Fibroblast of lung (primary cell): ENCODE measurements around the gene FNDC3B. TPM values are rescaled to one million over a fixed set of nuclear protein-coding genes. Genes with fewer than 3 reads are reported as not detected.

Source experiments
- DNase-seq, 2 donors: peaks; one replicate each; pipeline versions ENCODE4 v3.0.0 to v3.0.0-alpha.2; 2010; ENCODE audit warnings: low read depth in 2 of 2
- H2AFZ ChIP-seq: 2 replicates; pipeline ENCODE4 v1.5.1; 2012; ENCODE audit warnings: low read length, control low read depth, inconsistent platforms
- H3K27ac ChIP-seq: 2 replicates; pipeline ENCODE4 v1.5.1; 2011; ENCODE audit warnings: low read length, control low read depth; ENCODE audit not compliant: insufficient read depth
- H3K27me3 ChIP-seq: 2 replicates; pipeline ENCODE4 v1.5.1; 2011; ENCODE audit warnings: mild to moderate bottlenecking, low read length; ENCODE audit not compliant: control insufficient read depth, insufficient read depth
- H3K36me3 ChIP-seq: 2 replicates; pipeline ENCODE4 v1.5.1; 2011; ENCODE audit warnings: low read length; ENCODE audit not compliant: control insufficient read depth, insufficient read depth
- H3K4me1 ChIP-seq: 2 replicates; pipeline ENCODE4 v1.5.1; 2011; ENCODE audit warnings: low read length; ENCODE audit not compliant: control insufficient read depth, insufficient read depth; ENCODE audit errors: extremely low read depth
- H3K4me2 ChIP-seq: 2 replicates; pipeline ENCODE4 v1.5.1; 2011; ENCODE audit warnings: low read length, control low read depth; ENCODE audit not compliant: insufficient read depth; ENCODE audit errors: extremely low read depth
- H3K4me3 ChIP-seq, 4 experiments: fragments of 200-600 bp in 1 of 4; sonication (generic) in 1 of 4; replicated peaks in 1 of 4; 2 replicates each; pipeline ENCODE4 v1.5.1; 2011 to 2016; ENCODE audit warnings: low read length in 4 of 4, low read depth in 3 of 4, mild to moderate bottlenecking in 3 of 4, control low read depth in 2 of 4, inconsistent platforms in 1 of 4, mixed read lengths in 1 of 4; ENCODE audit not compliant: insufficient read depth in 1 of 4; ENCODE audit errors: control extremely low read depth in 1 of 4
- H3K79me2 ChIP-seq: 2 replicates; pipeline ENCODE4 v1.5.1; 2012; ENCODE audit warnings: mild to moderate bottlenecking, low read length, inconsistent platforms; ENCODE audit not compliant: control insufficient read depth, insufficient read depth
- H3K9ac ChIP-seq: 2 replicates; pipeline ENCODE4 v1.5.1; 2011; ENCODE audit warnings: mild to moderate bottlenecking, low read length, control low read depth; ENCODE audit not compliant: insufficient read depth
- H3K9me3 ChIP-seq: 2 replicates; pipeline ENCODE4 v1.5.1; 2012; ENCODE audit warnings: low read depth, low read length; ENCODE audit not compliant: control insufficient read depth, insufficient read depth
- H4K20me1 ChIP-seq: 2 replicates; pipeline ENCODE4 v1.5.1; 2011; ENCODE audit warnings: low read length; ENCODE audit not compliant: control insufficient read depth, insufficient read depth; ENCODE audit errors: extremely low read depth
- CTCF ChIP-seq, 2 donors: IDR thresholded peaks in 1 of 2; conservative IDR thresholded peaks in 1 of 2; 1 replicate in 1 of 2; 2 replicates in 1 of 2; pipeline ENCODE4 v1.5.1; 2011 to 2012; ENCODE audit warnings: low read length in 2 of 2, control low read depth in 1 of 2, inconsistent platforms in 1 of 2, low read depth in 1 of 2, mild to moderate bottlenecking in 1 of 2
- EZH2 ChIP-seq: IDR thresholded peaks from 2 replicates; pipeline ENCODE4 v1.5.1; 2012; ENCODE audit warnings: low read length, control low read depth, mild to moderate bottlenecking; ENCODE audit errors: missing control alignments
- polyA plus RNA-seq, 2 donors: library from polyadenylated mRNA; depleted of rRNA in 1 of 2; stranded (reverse) in 1 of 2; unstranded in 1 of 2; fragments of >200 nt; gene quantifications; 2 replicates each; pipeline ENCODE4 v1.2.1, GENCODE V29; 2011 to 2012; ENCODE audit warnings: missing spikeins in 1 of 2
- total RNA-seq: library from RNA; depleted of rRNA; stranded (reverse); fragments of >200 nt; gene quantifications from 2 replicates; pipeline ENCODE4 v1.2.1, GENCODE V29; 2014

FNDC3B gene
- total and polyA plus RNA-seq, 2 donors (not counting 1 experiment from before 2014, with no cell fraction given) = 26.1 to 76.8 TPM

GRCh38 chr3:172355836-172356235 is 316.5 kb downstream of the FNDC3B start:
- Histone ChIP-seq H2AFZ (no peak overlapping the region), H3K36me3 (peaks cover 5% of the 10 kb centered on the region), H3K9me3 (no peaks in the 10 kb centered on the region), H3K4me3 (no peak overlapping the region), H3K4me1 (peaks cover 10% of the 10 kb centered on the region), H3K27me3 (no peaks in the 10 kb centered on the region), H4K20me1 (no peaks in the 10 kb centered on the region), H3K79me2 (no peaks in the 10 kb centered on the region), H3K9ac (no peak overlapping the region), H3K4me2 (no peak overlapping the region), H3K27ac (no peak overlapping the region)
- TF ChIP-seq CTCF (conservative IDR thresholded peaks at IDR 0.05 in 1 of 2, IDR thresholded peaks at IDR 0.05 in 1 of 2; ENCODE audit: low read depth in 1 of 2, low read length in 2 of 2) (no peak), EZH2 (no peak)
- DNase-seq = peak; percentile 93 to 94

GRCh38 chr3:172356427-172356826 is 317.0 kb downstream of the FNDC3B start:
- H3K36me3 ChIP-seq = peaks cover 5% of the 10 kb centered on the region

More at GRCh38 chr3:172356427-172356826, 317.0 kb downstream of the FNDC3B start:
- no peaks in the 10 kb centered on the region for H3K79me2 ChIP-seq
- TF ChIP-seq EZH2 (no peak), CTCF (conservative IDR thresholded peaks at IDR 0.05 in 1 of 2, IDR thresholded peaks at IDR 0.05 in 1 of 2; ENCODE audit: low read depth in 1 of 2, low read length in 2 of 2) (no peak)
- no peak overlapping the region for H3K27ac ChIP-seq
- H3K4me3 ChIP-seq = no peak overlapping the region
- H3K4me1 ChIP-seq = peaks cover 10% of the 10 kb centered on the region
- no peaks in the 10 kb centered on the region for H3K9me3 ChIP-seq
- H4K20me1 ChIP-seq = no peaks in the 10 kb centered on the region
- no peak overlapping the region for H3K9ac ChIP-seq
- H3K4me2 ChIP-seq = no peak overlapping the region
- H3K27me3 ChIP-seq = no peaks in the 10 kb centered on the region
- DNase-seq = no peak
- H2AFZ ChIP-seq = no peak overlapping the region
